ENCODE data around the gene PRTFDC1. TPM values are rescaled to one million over a fixed set of nuclear protein-coding genes. Genes with fewer than 3 reads are reported as not detected.

Gene PRTFDC1

DNA sequence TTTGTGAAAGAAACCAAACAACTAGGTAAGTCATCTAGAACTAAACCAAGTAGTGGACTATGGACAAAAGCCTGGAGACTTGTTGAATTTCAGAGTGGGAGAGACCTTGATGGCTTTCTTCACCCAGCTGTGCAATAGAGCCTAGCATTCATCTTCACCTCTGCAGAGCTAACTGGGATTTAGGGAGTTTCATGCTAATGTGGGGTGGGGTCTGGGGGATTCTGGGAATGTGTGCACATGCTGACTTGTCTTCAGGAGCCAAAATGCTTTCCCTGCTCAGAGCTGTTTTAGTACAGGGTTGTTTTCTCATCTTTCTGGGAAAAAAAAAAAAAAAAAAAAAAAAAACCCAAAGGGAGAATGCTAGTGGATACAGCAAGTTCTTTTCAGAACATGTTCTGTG is 147.4 kb downstream of the PRTFDC1 start:
- no peak overlapping the region for H2BK120ac ChIP-seq (ENCODE audit: low read depth, low read length)
- no peak overlapping the region for H3K4me3 ChIP-seq (ENCODE audit: low read length)
- H3K4me1 ChIP-seq (ENCODE audit: control insufficient read depth, low read depth, low read length), result no peaks in the 10 kb centered on the region
- H3K36me3 ChIP-seq (ENCODE audit: control insufficient read depth, insufficient read depth, low read length), result no peaks in the 10 kb centered on the region
- no peaks in the 10 kb centered on the region for H3K79me2 ChIP-seq (ENCODE audit: control insufficient read depth, insufficient read depth, low read length)
- no peak overlapping the region for H2BK5ac ChIP-seq (ENCODE audit: low read length)
- H3K4ac ChIP-seq (ENCODE audit: low read depth, low read length), result no peak overlapping the region
- no peak overlapping the region for H2BK15ac ChIP-seq (replicated peaks; ENCODE audit: low read depth)
- H3K4me2 ChIP-seq (ENCODE audit: low read length), result no peak overlapping the region
- H3K56ac ChIP-seq (ENCODE audit: low read length), result no peak overlapping the region
- no peak for DNase-seq
- no peak overlapping the region for H2AK5ac ChIP-seq (ENCODE audit: low read length)
- H3K9ac ChIP-seq (ENCODE audit: low read length), result no peak overlapping the region
- no peak overlapping the region for H3K27ac ChIP-seq (ENCODE audit: low read depth, low read length)
- no peak overlapping the region for H3K18ac ChIP-seq (ENCODE audit: low read length)
- H3K27me3 ChIP-seq (ENCODE audit: insufficient read depth, low read length, poor library complexity), result no peaks in the 10 kb centered on the region
- H4K8ac ChIP-seq (ENCODE audit: low read depth, low read length), result no peak overlapping the region
- no peak overlapping the region for H4K5ac ChIP-seq (ENCODE audit: low read length)
- no peaks in the 10 kb centered on the region for H3K79me1 ChIP-seq (ENCODE audit: low read length)
- no peak overlapping the region for H3K23ac ChIP-seq (ENCODE audit: low read length)

DNA sequence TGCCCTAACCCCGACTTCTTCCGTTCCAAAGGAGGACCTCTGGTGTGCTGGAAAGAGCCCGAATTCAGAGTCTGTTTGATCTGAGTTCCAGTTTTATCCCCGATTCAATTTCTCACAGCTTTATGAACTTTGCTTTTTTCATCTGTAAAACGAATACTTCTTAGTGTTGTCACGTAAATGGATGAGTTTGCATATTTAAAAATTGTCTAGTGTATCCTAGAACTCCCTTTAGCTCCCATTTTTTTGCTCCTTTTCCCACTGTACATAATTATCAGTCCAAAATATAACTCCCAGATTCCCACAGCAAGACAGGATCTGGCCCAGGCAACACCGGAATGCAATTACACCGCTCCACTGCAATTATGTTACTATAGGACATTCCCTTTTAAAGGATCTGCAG is 148.0 kb downstream of the PRTFDC1 start:
- no peak overlapping the region for H3K18ac ChIP-seq (ENCODE audit: low read length)
- H2AK5ac ChIP-seq (ENCODE audit: low read length), result no peak overlapping the region
- no peak overlapping the region for H3K9ac ChIP-seq (ENCODE audit: low read length)
- H2BK5ac ChIP-seq (ENCODE audit: low read length), result no peak overlapping the region
- H3K56ac ChIP-seq (ENCODE audit: low read length), result no peak overlapping the region
- no peaks in the 10 kb centered on the region for H3K36me3 ChIP-seq (ENCODE audit: control insufficient read depth, insufficient read depth, low read length)
- no peak overlapping the region for H3K4me3 ChIP-seq (ENCODE audit: low read length)
- H3K27ac ChIP-seq (ENCODE audit: low read depth, low read length), result no peak overlapping the region
- H3K79me2 ChIP-seq (ENCODE audit: control insufficient read depth, insufficient read depth, low read length), result no peaks in the 10 kb centered on the region
- no peak overlapping the region for H4K8ac ChIP-seq (ENCODE audit: low read depth, low read length)
- H4K5ac ChIP-seq (ENCODE audit: low read length), result no peak overlapping the region
- H3K4ac ChIP-seq (ENCODE audit: low read depth, low read length), result no peak overlapping the region
- no peaks in the 10 kb centered on the region for H3K4me1 ChIP-seq (ENCODE audit: control insufficient read depth, low read depth, low read length)
- DNase-seq, result no peak
- no peaks in the 10 kb centered on the region for H3K79me1 ChIP-seq (ENCODE audit: low read length)
- H2BK15ac ChIP-seq (replicated peaks; ENCODE audit: low read depth), result no peak overlapping the region
- WGBS (ENCODE audit: extremely low coverage, insufficient coverage, low lambda C conversion rate), result no CpG with 5 or more reads among the region's 8 CpGs
- no peak overlapping the region for H3K4me2 ChIP-seq (ENCODE audit: low read length)
- no peak overlapping the region for H2BK120ac ChIP-seq (ENCODE audit: low read depth, low read length)
- H3K23ac ChIP-seq (ENCODE audit: low read length), result no peak overlapping the region
- H3K27me3 ChIP-seq (ENCODE audit: insufficient read depth, low read length, poor library complexity), result no peaks in the 10 kb centered on the region

DNA sequence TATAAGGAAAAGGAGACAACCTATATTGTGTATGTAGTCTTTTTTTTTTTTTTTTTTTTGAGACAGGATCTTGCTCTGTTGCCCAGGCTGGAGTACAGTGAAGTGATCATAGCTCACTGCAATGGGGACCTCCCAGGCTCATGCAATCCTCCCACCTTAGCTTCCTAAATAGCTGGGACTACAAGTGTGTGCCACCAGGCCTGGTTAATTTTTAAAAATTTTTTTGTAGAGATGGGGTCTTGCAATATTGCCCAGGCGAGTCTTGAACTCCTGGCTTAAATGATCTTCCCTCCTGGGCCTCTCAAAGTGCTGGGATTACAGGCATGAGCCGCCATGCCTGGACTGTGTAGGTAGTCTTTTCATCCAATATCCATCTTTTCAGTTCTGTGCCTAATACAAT is 150.0 kb downstream of the PRTFDC1 start:
- no peak overlapping the region for H4K8ac ChIP-seq (ENCODE audit: low read depth, low read length)
- no CpG with 5 or more reads among the region's 2 CpGs for WGBS (ENCODE audit: extremely low coverage, insufficient coverage, low lambda C conversion rate)
- H3K27ac ChIP-seq (ENCODE audit: low read depth, low read length), result no peak overlapping the region
- H3K79me1 ChIP-seq (ENCODE audit: low read length), result no peaks in the 10 kb centered on the region
- H3K79me2 ChIP-seq (ENCODE audit: control insufficient read depth, insufficient read depth, low read length), result no peaks in the 10 kb centered on the region
- no peak overlapping the region for H2BK5ac ChIP-seq (ENCODE audit: low read length)
- H3K23ac ChIP-seq (ENCODE audit: low read length), result no peak overlapping the region
- H3K4me2 ChIP-seq (ENCODE audit: low read length), result no peak overlapping the region
- H3K36me3 ChIP-seq (ENCODE audit: control insufficient read depth, insufficient read depth, low read length), result no peaks in the 10 kb centered on the region
- H2AK5ac ChIP-seq (ENCODE audit: low read length), result no peak overlapping the region
- DNase-seq, result no peak
- no peak overlapping the region for H3K4me3 ChIP-seq (ENCODE audit: low read length)
- no peaks in the 10 kb centered on the region for H3K27me3 ChIP-seq (ENCODE audit: insufficient read depth, low read length, poor library complexity)
- H3K56ac ChIP-seq (ENCODE audit: low read length), result no peak overlapping the region
- no peak overlapping the region for H2BK120ac ChIP-seq (ENCODE audit: low read depth, low read length)
- H3K4me1 ChIP-seq (ENCODE audit: control insufficient read depth, low read depth, low read length), result no peaks in the 10 kb centered on the region
- no peak overlapping the region for H3K18ac ChIP-seq (ENCODE audit: low read length)
- H3K4ac ChIP-seq (ENCODE audit: low read depth, low read length), result no peak overlapping the region
- no peak overlapping the region for H2BK15ac ChIP-seq (replicated peaks; ENCODE audit: low read depth)
- H4K5ac ChIP-seq (ENCODE audit: low read length), result no peak overlapping the region
- H3K9ac ChIP-seq (ENCODE audit: low read length), result no peak overlapping the region

DNA sequence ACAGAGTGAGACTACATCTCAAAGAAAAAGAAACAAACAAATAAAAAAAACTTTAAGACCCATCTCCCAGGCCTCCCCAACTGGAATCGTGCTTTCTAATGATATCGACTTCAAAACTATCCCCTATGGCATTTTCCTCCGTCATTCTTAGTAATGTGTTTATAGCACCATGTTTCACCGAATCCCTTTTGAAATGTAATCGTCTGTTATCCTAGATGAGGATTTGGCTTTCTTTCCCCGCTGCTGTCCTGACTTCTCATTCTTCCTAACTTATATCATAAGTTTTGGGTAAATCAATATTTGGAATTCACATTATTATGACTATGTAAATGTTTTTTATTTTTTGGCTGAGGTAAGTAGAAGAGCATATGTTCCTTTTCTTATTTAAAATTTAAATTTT is 151.5 kb downstream of the PRTFDC1 start:
- H2BK15ac ChIP-seq (replicated peaks; ENCODE audit: low read depth), result no peak overlapping the region
- no peak overlapping the region for H3K4me2 ChIP-seq (ENCODE audit: low read length)
- H4K5ac ChIP-seq (ENCODE audit: low read length), result no peak overlapping the region
- no peak overlapping the region for H3K4ac ChIP-seq (ENCODE audit: low read depth, low read length)
- no peaks in the 10 kb centered on the region for H3K79me2 ChIP-seq (ENCODE audit: control insufficient read depth, insufficient read depth, low read length)
- no peak overlapping the region for H3K23ac ChIP-seq (ENCODE audit: low read length)
- no peak overlapping the region for H3K56ac ChIP-seq (ENCODE audit: low read length)
- H3K4me1 ChIP-seq (ENCODE audit: control insufficient read depth, low read depth, low read length), result no peaks in the 10 kb centered on the region
- no peak overlapping the region for H3K18ac ChIP-seq (ENCODE audit: low read length)
- H3K27ac ChIP-seq (ENCODE audit: low read depth, low read length), result no peak overlapping the region
- H3K9ac ChIP-seq (ENCODE audit: low read length), result no peak overlapping the region
- no peak overlapping the region for H2AK5ac ChIP-seq (ENCODE audit: low read length)
- no peak overlapping the region for H3K4me3 ChIP-seq (ENCODE audit: low read length)
- no peaks in the 10 kb centered on the region for H3K27me3 ChIP-seq (ENCODE audit: insufficient read depth, low read length, poor library complexity)
- no peaks in the 10 kb centered on the region for H3K79me1 ChIP-seq (ENCODE audit: low read length)
- H2BK120ac ChIP-seq (ENCODE audit: low read depth, low read length), result no peak overlapping the region
- WGBS (ENCODE audit: extremely low coverage, insufficient coverage, low lambda C conversion rate), result no CpG with 5 or more reads among the region's 6 CpGs
- no peak overlapping the region for H4K8ac ChIP-seq (ENCODE audit: low read depth, low read length)
- DNase-seq, result no peak
- H3K36me3 ChIP-seq (ENCODE audit: control insufficient read depth, insufficient read depth, low read length), result no peaks in the 10 kb centered on the region
- H2BK5ac ChIP-seq (ENCODE audit: low read length), result no peak overlapping the region

Small RNA genes lying within 50 kb of the gene (small RNA-seq; reads per million reads assigned to genes)
- 0.54 reads per million for gene AL512598.1 (ENCODE audit: insufficient read depth)
- not detected for gene RN7SKP241 (ENCODE audit: insufficient read depth)
